GM18502 (cell line): ENCODE data around the gene PARVG.
"Not testable (repeated sequence)": the region's sequence is repeated elsewhere in the genome, so short reads cannot be mapped to it uniquely, and the experiment has no call there.

ENCODE experiments used
- ATAC-seq: cut with Tn5 transposase; IDR thresholded peaks from one replicate; pipeline ENCODE4 v1.9.1; 2021; ENCODE audit warnings: mild to moderate bottlenecking; ENCODE audit not compliant: unreplicated experiment, poor library complexity

PARVG gene

DNA sequence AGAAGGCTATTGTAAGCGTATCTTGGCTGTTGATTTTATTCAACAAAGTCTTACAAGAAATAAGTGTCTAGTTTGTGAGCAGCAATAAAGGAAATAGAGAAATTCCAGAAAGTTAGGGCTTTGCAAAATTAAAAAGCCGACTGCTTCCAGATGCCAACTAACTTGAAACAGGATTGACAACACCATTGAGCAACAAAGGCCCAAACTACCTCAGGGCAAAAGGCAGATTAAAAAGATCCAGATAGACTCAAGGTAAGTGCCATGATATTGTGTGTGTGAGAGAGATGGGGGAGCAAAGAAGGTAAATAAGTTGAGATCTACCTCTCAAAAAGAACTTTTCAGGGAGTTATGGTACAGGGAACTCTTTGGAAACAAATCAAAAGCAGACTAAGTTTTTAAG, 49.1 kb downstream of the PARVG start:
- no peak for ATAC-seq

GRCh38 chr22:44231233-44231632, 50.5 kb downstream of the PARVG start:
- no peak for ATAC-seq

GRCh38 chr22:44234372-44234771, 53.6 kb downstream of the PARVG start:
- ATAC-seq, result not testable (repeated sequence)

DNA sequence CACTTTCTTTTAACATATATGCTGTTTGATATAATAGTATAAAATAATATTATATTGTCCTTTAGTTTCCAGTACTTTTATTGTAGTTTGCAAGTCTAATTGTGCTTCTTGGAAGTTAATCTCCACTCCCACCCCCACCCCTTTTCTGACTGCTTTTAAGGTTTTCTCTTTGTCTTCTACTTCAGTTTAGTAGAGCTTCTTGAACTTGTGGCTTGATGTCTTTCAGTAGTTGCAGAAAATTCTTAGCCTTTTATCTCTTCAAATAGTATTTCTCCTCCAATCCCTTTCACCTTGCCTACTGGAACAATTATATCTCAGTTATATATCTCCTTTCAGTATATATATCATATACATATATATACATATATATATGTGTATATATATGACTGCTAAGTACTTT, 56.6 kb downstream of the PARVG start:
- ATAC-seq, result no peak

GRCh38 chr22:44241121-44241520, 60.4 kb downstream of the PARVG start:
- ATAC-seq, result not testable (repeated sequence)

- ATAC-seq, result no peak
Observed at GRCh38 chr22:44242946-44243724, 62.4 kb downstream of the PARVG start.

GRCh38 chr22:44243761-44244160, 63.0 kb downstream of the PARVG start:
- ATAC-seq, result no peak

DNA sequence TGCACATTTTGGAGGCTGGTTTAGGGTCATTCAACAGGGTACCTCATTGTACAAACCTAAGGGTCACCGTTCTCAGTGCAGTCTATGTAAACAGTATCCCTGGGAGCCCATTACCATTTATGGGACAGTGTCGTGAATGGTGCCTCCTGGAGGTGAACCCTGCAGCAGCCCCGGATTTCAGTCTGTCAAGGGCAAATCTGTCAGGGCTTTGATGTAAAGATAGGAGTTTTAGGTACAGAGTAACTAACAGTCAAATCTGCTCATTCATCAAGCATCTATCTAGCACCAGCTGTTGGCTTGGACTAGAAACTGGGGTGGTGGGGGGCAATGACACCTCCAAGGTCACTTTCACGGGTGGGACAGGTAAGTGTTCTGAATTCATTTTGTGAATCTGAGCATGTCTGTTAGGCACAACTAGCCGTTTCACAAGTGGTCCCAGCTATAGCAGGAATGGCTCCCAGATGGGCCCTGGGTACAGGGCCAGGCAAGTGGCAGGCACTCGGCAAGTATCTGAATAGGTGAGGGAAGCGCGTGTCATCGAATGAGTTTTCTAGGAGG, 63.6 kb downstream of the PARVG start:
- no peak for ATAC-seq

GRCh38 chr22:44245438-44245837, 64.7 kb downstream of the PARVG start:
- no peak for ATAC-seq

- ATAC-seq, result no peak
Observed at GRCh38 chr22:44245867-44246266, 65.1 kb downstream of the PARVG start.

DNA sequence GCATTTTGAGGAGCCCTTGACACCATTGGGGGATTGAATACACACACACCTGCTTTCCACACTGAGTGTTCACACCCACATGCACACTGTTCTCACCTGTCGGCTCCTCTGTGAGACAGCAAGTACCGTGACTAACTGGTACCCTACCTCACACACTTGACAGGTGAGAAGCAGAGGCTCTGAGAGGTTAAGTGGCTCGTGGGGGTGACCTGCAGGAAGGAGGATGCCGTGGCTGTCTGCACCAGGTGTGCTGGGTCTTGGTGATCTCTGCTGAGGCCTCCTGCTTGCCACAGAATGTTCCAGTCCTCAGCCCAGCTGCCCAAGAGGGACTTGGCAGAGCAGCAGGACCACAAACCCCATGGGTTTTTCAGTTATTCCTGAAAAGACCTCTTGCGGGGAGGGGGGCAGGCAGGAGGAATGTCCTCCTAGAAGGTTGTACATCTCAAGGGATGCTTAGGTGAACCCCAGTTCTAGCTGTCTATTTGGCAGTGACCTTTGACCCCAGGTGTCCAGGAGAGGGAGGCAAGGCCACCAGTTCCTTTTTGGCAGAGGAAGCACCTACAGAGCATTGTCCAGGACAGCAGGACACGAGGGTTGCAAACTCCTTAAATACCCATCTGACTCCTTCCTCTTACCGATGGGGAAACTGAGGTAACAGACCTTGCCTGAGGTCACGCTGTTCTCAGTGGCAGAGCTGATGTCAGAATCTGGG, 66.0 kb downstream of the PARVG start:
- no peak for ATAC-seq

- no peak for ATAC-seq
Observed at GRCh38 chr22:44247346-44247745, 66.6 kb downstream of the PARVG start.

- no peak for ATAC-seq
Observed at GRCh38 chr22:44247923-44248892, 67.5 kb downstream of the PARVG start.

DNA sequence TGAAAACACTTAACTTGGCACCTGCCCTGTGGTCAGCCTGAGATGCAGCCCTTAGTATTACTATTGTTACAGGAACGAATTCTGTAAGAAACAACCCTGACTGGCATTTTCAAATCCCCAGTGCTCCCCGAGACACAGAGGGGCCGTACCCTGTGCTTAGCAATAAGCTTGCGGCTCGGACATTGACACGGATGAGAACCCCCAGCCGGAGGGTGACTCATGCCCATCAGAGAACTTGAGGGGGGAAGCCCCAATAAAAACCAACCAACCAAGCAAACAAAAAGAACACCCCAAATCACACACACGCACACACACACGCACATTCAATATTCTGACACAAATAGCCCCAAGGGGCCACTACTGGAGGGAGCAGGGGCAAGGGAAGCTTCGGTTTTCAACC, 68.2 kb downstream of the PARVG start:
- ATAC-seq, result no peak

- no peak for ATAC-seq
Observed at GRCh38 chr22:44249376-44250147, 68.8 kb downstream of the PARVG start.

- ATAC-seq, result no peak
Observed at GRCh38 chr22:44254811-44255210, 74.1 kb downstream of the PARVG start.

- no peak for ATAC-seq
Observed at GRCh38 chr22:44256085-44256484, 75.4 kb downstream of the PARVG start.

DNA sequence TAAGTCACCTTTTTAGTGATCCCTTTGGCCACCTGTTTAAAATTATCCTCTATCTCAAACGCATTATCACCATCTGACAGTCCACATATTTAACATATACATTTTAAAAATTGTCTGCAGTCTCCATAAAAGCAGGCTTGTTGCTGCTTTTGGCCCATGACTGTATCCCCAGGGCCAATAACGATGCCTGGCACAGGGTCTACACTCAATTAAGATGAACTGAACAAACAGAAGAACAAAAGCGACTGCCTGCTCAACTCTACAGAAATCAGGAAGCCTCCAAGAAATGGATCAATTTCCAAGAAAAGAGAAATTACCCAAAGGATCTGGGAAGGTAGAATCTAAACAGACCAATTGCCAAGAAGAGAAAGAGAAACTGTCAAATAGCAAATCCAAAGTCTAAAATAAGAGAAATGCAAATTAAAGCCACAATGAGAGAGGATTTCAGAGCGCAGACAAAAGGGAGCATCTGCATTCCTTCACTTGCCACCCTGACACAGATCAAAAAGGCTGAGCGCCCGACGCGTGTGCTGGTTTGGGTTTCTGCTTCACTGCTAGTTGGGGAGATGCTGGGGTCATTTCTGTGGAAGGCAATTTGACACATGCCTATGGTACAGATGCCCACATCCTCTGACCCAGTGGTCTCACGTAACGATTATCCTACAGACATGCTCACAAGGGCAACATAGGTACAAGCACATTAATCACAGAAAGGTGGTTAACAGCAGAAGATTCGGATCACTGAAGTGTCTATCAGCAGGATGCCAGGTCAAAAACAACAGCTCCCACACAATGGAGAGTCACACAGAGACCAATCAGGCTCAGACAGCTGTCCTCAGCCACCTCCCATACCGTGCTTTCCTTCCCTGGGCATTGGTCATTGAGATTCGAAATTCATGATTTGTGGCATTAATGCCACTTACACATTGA, 76.1 kb downstream of the PARVG start:
- no peak for ATAC-seq
